ENCODE data around the gene LGALS1. TPM values are rescaled to one million over a fixed set of nuclear protein-coding genes. Genes with fewer than 3 reads are reported as not detected.
A peak's percentile ranks its signal among the peaks of the same experiment; 100 is the strongest.

Gene LGALS1
- total RNA-seq, 1 donor from 2014 or later = 21.0 TPM

DNA sequence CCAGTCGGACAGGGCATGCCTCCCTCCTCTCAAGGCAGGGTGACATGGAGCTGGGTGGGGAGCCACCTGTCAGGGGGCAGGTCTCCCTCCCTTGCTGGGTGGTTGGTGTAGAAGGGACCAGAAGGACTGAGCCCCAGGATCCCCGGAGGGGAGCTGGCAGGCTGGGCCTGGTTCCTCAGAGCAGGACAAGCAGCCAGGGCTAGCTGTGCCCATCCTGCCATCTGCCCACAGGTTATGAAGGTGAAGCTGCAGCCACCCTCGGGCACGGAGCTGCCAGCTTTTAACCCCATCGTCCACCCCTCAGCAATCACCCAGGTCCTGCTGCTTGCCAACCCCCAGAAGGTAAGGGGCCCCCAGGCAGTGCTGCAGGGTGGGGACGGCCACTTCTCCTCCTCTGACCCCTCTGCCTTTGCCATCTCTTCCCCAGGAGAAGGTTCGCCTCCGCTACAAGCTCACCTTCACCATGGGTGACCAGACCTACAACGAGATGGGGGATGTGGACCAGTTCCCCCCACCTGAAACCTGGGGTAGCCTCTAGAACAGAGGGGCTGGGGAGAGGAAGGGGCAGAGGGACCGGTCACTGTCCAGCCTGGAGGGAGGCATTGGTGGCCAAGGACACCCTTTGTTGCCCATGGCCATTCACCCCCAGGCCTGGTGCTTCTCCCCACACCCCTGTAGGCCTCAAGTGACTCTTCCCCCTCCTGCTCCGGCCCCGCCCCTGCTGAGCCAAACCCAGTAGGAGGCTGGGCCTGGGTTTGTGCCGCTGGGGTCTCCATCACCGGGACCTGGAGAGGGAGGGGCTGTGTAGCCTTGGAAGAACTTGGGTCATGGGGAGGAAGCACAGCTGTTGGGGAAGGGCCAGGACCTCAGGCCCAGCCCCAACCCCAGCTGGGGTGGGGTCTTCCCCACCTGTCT is 43.0 kb upstream of the LGALS1 start:
- H3K4me1 Mint-ChIP-seq = peaks cover 30% of the 10 kb centered on the region
- H3K4me3 Mint-ChIP-seq = no peak overlapping the region
- peaks cover 4% of the 10 kb centered on the region for H3K27me3 Mint-ChIP-seq (ENCODE audit: low read depth)
- no peak overlapping the region for H3K27ac Mint-ChIP-seq (ENCODE audit: unreplicated experiment)
- no peaks in the 10 kb centered on the region for H3K9me3 Mint-ChIP-seq
- no peaks in the 10 kb centered on the region for H3K36me3 Mint-ChIP-seq (ENCODE audit: low read depth)
- TF ChIP-seq, protein P1, sequence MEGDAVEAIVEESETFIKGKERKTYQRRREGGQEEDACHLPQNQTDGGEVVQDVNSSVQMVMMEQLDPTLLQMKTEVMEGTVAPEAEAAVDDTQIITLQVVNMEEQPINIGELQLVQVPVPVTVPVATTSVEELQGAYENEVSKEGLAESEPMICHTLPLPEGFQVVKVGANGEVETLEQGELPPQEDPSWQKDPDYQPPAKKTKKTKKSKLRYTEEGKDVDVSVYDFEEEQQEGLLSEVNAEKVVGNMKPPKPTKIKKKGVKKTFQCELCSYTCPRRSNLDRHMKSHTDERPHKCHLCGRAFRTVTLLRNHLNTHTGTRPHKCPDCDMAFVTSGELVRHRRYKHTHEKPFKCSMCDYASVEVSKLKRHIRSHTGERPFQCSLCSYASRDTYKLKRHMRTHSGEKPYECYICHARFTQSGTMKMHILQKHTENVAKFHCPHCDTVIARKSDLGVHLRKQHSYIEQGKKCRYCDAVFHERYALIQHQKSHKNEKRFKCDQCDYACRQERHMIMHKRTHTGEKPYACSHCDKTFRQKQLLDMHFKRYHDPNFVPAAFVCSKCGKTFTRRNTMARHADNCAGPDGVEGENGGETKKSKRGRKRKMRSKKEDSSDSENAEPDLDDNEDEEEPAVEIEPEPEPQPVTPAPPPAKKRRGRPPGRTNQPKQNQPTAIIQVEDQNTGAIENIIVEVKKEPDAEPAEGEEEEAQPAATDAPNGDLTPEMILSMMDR (conservative IDR thresholded peaks at IDR 0.05) = no peak
- no peak for DNase-seq (ENCODE audit: low read depth, low spot score)

DNA sequence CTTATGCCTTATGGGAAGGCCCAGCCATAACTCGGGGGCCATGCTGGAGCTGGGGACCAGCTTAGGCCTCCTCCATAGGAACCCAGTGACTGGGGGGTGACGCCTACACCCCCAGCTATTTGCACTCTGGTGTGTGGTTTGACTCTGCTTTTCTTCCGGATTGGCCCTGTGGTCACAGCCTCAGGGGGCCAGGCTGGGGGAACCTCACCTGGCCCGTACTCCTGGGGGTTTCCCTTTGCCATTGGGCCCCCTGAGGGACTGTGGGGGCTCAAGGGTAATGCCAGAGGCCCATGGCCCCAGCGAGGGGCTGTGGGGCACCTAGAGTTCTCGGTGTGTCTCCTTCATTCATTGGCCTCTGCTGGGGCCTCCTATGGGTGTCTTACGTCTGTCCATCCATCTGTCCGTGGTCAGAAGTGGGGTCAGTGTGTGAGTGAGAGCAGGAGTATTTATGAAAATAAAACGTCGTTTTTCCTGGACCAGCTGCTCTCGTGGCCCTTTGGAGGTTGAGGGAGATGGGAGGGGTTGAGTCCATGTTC is 42.3 kb upstream of the LGALS1 start:
- Mint-ChIP-seq H3K36me3 (ENCODE audit: low read depth) (no peaks in the 10 kb centered on the region), H3K4me1 (peaks cover 34% of the 10 kb centered on the region), H3K27ac (ENCODE audit: unreplicated experiment) (peak overlapping the region; percentile 93), H3K4me3 (peak overlapping the region; percentile 87), H3K27me3 (ENCODE audit: low read depth) (peaks cover 4% of the 10 kb centered on the region), H3K9me3 (no peaks in the 10 kb centered on the region)
- TF ChIP-seq, protein P1 (conservative IDR thresholded peaks at IDR 0.05) = no peak
- no peak for DNase-seq (ENCODE audit: low read depth, low spot score)

DNA sequence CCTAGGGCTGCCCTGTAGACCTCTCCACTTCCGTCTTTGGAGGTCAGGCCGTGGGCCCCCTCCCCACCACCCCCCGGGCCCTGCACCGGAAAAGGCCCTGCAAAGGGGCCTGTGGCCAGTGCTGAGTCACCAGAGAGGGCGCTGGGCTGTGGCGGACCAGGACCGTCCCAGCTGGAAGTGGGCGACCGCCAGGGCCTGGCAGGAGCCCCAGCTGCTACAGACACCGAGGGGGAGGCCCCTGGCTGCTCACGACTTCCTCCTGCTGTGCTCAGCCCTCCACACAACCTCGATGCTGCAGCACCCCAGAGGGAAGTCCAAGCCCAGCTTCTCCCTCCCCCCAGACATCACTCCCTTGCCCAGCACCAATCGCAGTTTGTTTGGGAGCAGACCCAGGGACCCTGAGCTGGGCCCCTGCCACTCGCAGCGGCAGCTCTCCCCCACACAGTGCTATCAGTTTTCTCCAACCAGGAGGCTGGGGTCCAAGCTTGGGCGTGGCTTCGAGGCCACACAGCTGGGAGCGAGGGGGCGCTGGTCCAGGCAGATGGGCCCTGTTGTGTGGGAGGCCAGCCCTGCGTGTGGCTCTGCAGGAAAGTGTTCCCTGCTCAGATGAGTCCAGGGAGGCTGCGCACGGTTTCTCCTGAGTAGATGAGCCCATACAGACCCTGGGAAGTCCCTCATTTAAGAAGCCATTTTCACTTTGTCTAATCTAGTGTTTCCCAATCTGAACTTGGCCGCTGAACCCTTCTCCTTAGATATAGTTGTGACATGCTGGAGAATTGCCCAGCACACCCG is 41.6 kb upstream of the LGALS1 start:
- no peaks in the 10 kb centered on the region for H3K36me3 Mint-ChIP-seq (ENCODE audit: low read depth)
- peak overlapping the region; percentile 93 for H3K27ac Mint-ChIP-seq (ENCODE audit: unreplicated experiment)
- peaks cover 39% of the 10 kb centered on the region for H3K4me1 Mint-ChIP-seq
- peak; percentile 69 for DNase-seq (ENCODE audit: low read depth, low spot score)
- no peaks in the 10 kb centered on the region for H3K9me3 Mint-ChIP-seq
- peak overlapping the region; percentile 87 for H3K4me3 Mint-ChIP-seq
- TF ChIP-seq, protein P1 (conservative IDR thresholded peaks at IDR 0.05) = no peak
- H3K27me3 Mint-ChIP-seq (ENCODE audit: low read depth) = peaks cover 4% of the 10 kb centered on the region

DNA sequence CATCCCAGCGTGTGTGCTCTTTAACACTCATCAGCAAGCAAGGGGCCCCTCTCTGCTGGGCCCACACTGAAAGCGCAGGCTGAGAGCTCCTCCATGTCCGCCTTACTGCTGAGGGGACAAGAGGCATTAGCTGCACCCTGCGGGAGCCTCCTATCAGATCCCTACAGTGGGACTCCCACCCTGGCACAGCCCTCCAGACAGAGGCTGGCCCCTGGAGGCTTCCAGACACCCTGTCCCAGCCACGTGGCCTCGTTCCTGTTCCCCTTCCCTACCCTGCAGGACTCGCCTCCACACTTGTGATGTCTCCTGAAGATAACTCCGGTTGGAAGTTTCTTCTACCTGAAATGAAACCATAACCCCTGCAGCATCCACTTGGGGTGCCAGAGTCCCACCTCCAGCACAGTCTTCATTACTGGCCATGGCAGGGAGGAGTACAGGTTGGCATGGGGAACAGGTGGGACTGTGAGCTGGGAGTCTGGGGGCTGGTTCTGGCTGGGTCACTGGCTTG is 41.0 kb upstream of the LGALS1 start:
- Mint-ChIP-seq H3K27ac (ENCODE audit: unreplicated experiment) (peak overlapping the region; percentile 89), H3K36me3 (ENCODE audit: low read depth) (no peaks in the 10 kb centered on the region), H3K4me1 (peaks cover 40% of the 10 kb centered on the region), H3K4me3 (peak overlapping the region; percentile 87), H3K9me3 (no peaks in the 10 kb centered on the region), H3K27me3 (ENCODE audit: low read depth) (peaks cover 4% of the 10 kb centered on the region)
- TF ChIP-seq, protein P1 (conservative IDR thresholded peaks at IDR 0.05) = no peak
- no peak for DNase-seq (ENCODE audit: low read depth, low spot score)

GRCh38 chr22:37635157-37635556 is 40.3 kb upstream of the LGALS1 start:
- Mint-ChIP-seq H3K27me3 (ENCODE audit: low read depth) (peaks cover 4% of the 10 kb centered on the region), H3K4me3 (no peak overlapping the region), H3K36me3 (ENCODE audit: low read depth) (no peaks in the 10 kb centered on the region), H3K4me1 (peaks cover 40% of the 10 kb centered on the region), H3K27ac (ENCODE audit: unreplicated experiment) (peak overlapping the region; percentile 84), H3K9me3 (no peaks in the 10 kb centered on the region)
- no peak for DNase-seq (ENCODE audit: low read depth, low spot score)
- TF ChIP-seq, protein P1 (conservative IDR thresholded peaks at IDR 0.05) = no peak

All from neural crest cell (in vitro differentiated cells).